Measurements from ENCODE around the gene RFT1. TPM values are rescaled to one million over a fixed set of nuclear protein-coding genes. Genes with fewer than 3 reads are reported as not detected.
A peak's percentile ranks its signal among the peaks of the same experiment; 100 is the strongest.

Gene RFT1
- total RNA-seq, 4 donors from 2014 or later = 9.0 to 19.8 (median 10.8) TPM

DNA sequence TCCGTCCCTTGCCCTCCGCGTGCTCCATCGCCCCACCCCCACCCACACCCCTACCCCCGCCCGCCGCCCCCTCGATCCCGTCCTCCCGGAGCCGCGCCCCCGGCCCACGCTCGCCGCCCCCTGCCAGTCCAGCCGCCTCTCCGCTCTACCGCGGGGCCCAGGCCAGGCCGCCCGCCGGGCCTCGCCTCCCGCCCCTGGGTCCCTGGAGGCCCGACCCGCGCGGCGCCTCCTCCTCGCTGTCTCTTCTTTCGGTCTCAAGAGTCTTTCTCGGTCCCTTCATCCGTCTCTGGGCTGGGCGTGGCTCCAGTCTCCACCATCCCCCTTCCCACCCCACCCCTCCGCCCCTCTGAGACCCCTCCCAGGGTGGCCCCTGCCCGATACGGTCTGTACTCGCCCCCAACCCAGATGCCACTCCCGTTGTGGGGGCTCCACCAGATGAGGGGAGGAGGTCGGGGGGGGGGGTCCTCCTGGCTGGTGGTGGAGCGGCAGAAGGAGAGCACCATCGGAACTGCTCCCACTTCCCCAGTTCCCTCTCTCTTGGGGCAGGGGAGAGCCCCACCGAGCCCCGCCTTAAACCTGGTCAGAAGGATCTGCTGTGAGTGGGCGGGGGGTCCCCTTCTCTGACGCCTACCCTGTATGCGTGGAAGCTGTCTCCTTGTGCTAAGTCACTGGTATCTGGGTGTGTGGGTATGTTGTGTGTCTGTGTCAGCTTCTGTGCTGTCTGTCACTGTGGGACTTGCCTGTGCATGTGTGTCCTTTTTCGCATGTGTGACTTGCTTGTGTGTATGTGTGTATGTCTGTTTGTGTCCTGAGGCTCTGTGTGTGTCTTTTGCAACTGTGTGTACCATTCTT is 31.8 kb upstream of the RFT1 start:
- TF ChIP-seq, protein P1, sequence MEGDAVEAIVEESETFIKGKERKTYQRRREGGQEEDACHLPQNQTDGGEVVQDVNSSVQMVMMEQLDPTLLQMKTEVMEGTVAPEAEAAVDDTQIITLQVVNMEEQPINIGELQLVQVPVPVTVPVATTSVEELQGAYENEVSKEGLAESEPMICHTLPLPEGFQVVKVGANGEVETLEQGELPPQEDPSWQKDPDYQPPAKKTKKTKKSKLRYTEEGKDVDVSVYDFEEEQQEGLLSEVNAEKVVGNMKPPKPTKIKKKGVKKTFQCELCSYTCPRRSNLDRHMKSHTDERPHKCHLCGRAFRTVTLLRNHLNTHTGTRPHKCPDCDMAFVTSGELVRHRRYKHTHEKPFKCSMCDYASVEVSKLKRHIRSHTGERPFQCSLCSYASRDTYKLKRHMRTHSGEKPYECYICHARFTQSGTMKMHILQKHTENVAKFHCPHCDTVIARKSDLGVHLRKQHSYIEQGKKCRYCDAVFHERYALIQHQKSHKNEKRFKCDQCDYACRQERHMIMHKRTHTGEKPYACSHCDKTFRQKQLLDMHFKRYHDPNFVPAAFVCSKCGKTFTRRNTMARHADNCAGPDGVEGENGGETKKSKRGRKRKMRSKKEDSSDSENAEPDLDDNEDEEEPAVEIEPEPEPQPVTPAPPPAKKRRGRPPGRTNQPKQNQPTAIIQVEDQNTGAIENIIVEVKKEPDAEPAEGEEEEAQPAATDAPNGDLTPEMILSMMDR (IDR thresholded peaks at IDR 0.05) = no peak
- no peak for TF ChIP-seq POLR2A (IDR thresholded peaks at IDR 0.05)
- H3K9me3 ChIP-seq = no peaks in the 10 kb centered on the region
- H3K36me3 ChIP-seq = peaks cover 0 to 12% (median 0%) of the 10 kb centered on the region in 3 donors
- no peaks in the 10 kb centered on the region for H3K27me3 ChIP-seq
- H3K27ac ChIP-seq = peak overlapping the region; percentile 86 to 98 (median 96)
- DNase-seq = peak; percentile 61 to 70 (median 64)
- peaks cover 7 to 59% (median 19%) of the 10 kb centered on the region in 4 donors for H3K4me1 ChIP-seq
- peak overlapping the region; percentile 77 to 99 (median 98) for H3K4me3 ChIP-seq

DNA sequence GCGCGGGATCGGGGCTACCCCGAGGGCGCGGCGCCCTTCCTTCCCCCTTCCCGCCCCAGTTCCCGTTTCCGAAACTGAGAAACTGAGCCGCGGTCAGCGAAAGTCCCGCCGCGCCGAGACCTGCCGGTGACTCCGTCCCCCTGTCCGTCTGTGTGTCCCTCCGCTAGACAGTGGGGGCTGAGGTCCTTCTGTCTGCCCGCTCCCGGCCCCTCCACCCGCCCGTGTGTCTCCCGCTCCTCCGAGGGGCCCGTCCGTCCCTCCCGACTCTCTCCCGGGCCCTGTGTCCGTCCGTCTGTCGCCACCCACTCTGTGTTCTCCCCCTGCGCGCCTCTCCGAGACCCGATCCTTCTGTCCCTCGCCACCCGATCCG is 31.2 kb upstream of the RFT1 start:
- TF ChIP-seq POLR2A (IDR thresholded peaks at IDR 0.05) = no peak
- TF ChIP-seq, protein P1 (IDR thresholded peaks at IDR 0.05) = no peak
- Histone ChIP-seq H3K4me1 (peaks cover 7 to 59% (median 15%) of the 10 kb centered on the region in 4 donors), H3K36me3 (peaks cover 0 to 12% (median 0%) of the 10 kb centered on the region in 3 donors), H3K4me3 (peak overlapping the region; percentile 77 to 99 (median 98)), H3K27ac (peak overlapping the region; percentile 86 to 98 (median 96)), H3K27me3 (no peaks in the 10 kb centered on the region), H3K9me3 (no peaks in the 10 kb centered on the region)
- DNase-seq = peak in 1 of 3 donors; percentile 60

DNA sequence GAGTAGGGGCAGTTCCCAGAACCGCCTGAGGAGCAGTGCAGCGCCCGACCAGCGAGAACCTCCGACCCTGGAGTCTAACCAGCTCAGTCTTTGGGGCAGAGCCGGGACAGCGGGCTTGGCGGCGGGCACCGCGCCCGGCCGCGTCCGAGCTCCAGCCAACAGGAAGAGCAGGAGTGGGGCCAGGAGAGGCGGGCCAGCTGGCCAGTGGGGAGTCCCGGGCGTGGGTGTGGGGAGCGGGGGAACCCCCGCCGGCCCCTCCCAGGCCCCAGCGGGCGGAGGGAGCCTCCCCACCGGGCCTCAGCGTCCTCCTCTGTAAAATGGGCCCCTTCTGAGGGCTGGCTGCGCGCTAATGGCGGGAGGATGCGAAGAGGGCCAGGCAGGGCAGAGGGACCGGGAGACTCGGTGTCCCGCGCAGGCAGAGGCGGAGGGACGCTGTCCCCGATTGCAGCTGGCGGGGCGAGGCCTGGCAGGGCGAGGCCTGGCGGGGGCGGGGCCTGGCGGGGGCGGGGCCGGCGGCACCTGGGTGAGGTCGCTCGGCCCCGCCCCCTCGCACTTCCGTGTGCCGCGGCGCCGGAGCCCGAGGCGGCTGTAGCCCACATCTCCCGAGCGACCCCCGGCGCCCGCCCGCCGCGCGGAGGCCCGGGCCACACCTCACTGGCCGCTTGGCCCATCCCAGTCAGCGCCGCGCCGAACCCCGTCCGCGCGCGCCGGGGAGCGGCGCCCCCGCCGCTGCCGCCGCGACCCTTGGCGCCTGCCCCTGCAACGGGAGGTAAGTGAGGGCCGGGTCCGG is 30.6 kb upstream of the RFT1 start, which contains the start of gene PRKCD:
Gene PRKCD (plus strand): TSS at position 550 of the 790 bp plus-strand sequence. CDS start 17,214 bp downstream, outside the sequence.
- Histone ChIP-seq H3K9me3 (no peaks in the 10 kb centered on the region), H3K4me3 (peak within 1 kb of the TSS; percentile 77 to 99 (median 98)), H3K27me3 (no peaks in the 10 kb centered on the region), H3K36me3 (peaks cover 0 to 12% (median 0%) of the 10 kb centered on the region in 3 donors), H3K4me1 (peaks cover 6 to 56% (median 14%) of the 10 kb centered on the region in 4 donors), H3K27ac (peak within 1 kb of the TSS; percentile 86 to 98 (median 96))
- DNase-seq = peak; percentile 89 to 94 (median 93)
- peak; percentile 73 to 89 for TF ChIP-seq POLR2A (IDR thresholded peaks at IDR 0.05)
- TF ChIP-seq, protein P1 (IDR thresholded peaks at IDR 0.05) = peak; percentile 47 to 68 (median 61)

DNA sequence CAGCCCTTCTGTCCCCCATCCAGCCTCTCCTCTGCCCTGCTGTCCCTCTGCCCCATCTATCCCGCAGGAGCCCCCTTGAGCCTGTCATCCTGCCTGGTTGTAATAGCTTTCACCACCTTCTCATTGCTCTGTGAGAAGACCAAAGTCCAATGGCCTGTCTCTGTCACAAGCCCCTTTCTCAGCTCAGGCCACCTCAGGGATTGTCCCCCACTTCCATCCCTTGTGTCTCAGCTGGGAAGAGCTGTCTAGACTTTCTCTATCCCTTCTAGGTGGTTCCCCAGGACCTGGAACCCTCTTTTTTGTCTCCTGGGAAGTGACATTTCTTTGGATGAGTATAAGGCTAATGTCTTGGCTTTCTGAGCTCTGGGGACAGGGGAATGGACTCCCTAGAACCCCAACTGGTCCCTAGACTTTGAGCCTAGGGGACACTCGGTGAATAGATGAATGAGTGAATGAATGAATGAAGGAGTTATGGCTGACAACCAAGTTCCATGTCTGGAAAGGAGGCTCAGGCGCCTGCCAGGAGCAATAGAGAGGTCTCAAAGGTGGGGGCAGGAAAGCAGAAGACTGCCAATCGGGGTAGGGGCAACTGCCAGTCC is 29.9 kb upstream of the RFT1 start:
- Histone ChIP-seq H3K4me3 (peak overlapping the region; percentile 77 to 99 (median 98)), H3K4me1 (peaks cover 6 to 55% (median 14%) of the 10 kb centered on the region in 4 donors), H3K36me3 (peaks cover 0 to 6% (median 0%) of the 10 kb centered on the region in 3 donors), H3K9me3 (no peaks in the 10 kb centered on the region), H3K27me3 (no peaks in the 10 kb centered on the region), H3K27ac (peak overlapping the region; percentile 86 to 98 (median 96))
- no peak for DNase-seq
- TF ChIP-seq, protein P1 (IDR thresholded peaks at IDR 0.05) = no peak
- no peak for TF ChIP-seq POLR2A (IDR thresholded peaks at IDR 0.05)
